ENCODE measurements around the gene PTPRE.

PTPRE gene

GRCh38 chr10:127908106-127908958, 1.4 kb downstream of the PTPRE start:
- DNase-seq = no peak

GRCh38 chr10:127908959-127909267, 2.0 kb downstream of the PTPRE start:
- no peak for DNase-seq

DNA sequence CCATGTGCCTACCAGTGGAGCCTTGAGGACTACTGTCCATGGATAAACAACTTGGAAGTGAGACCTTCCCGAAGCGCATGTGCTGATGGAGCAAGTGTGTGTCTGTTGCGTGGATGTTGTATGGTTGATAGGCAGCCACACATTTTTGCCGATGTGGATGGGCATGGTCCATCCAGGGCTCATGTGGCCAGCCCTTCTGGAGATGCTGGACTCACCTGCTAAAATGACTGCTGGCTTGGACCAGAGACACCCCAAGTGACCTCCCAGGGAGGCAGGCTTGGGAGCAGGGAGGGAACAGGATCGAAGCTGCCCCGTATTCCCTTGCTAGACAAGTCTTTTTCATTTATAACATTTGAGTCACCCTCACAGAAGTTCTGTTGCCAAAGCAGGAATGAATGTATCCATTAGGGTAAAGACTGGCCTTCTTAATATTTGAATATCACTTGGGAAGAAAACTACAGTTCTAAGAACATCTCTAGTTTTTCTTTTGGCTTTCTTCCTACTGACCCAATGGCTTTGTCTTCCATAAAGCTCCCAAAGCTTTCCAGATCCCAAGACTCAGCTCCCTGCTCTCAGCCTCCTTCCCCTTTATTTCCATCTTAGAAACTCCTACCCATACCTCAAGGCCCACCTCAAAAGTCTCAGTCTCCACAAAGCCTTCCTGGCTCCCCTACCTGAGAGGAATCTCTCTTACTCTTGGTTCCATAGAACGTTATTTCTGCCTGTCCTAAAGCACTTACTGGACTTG, 3.0 kb downstream of the PTPRE start:
- DNase-seq = no peak

GRCh38 chr10:127910464-127910770, 3.5 kb downstream of the PTPRE start:
- DNase-seq = no peak

- no peak for DNase-seq
These were observed 4.4 kb downstream of the PTPRE start for GRCh38 chr10:127911218-127911866.

DNA sequence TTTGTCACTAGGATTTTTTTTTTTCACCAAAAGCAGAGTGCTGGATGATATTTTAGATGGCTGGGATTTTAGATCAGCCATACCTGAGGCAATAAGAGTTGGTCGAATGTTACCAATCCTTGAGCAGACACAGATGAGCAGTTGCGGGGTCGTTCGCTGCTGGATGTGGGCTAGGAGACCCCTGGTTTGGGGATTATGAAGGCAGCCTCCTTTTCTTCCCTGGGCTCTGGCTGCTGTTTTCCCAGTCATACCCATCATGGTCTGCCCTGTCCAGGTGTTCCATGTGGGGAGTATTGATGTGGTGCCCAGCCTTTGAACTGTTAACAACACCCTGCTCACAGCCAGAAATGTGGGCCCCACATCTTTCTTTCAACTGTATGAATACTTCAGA, 5.0 kb downstream of the PTPRE start:
- DNase-seq = no peak

- no peak for DNase-seq
These were observed 5.9 kb downstream of the PTPRE start for GRCh38 chr10:127912607-127913367.

- no peak for DNase-seq
These were observed 6.5 kb downstream of the PTPRE start for GRCh38 chr10:127913368-127913759.

GRCh38 chr10:127915324-127915723, 8.4 kb downstream of the PTPRE start:
- DNase-seq = no peak

- DNase-seq = no peak
These were observed 9.9 kb downstream of the PTPRE start for GRCh38 chr10:127916826-127917225.

GRCh38 chr10:127918572-127918971, 11.7 kb downstream of the PTPRE start:
- DNase-seq = no peak

DNA sequence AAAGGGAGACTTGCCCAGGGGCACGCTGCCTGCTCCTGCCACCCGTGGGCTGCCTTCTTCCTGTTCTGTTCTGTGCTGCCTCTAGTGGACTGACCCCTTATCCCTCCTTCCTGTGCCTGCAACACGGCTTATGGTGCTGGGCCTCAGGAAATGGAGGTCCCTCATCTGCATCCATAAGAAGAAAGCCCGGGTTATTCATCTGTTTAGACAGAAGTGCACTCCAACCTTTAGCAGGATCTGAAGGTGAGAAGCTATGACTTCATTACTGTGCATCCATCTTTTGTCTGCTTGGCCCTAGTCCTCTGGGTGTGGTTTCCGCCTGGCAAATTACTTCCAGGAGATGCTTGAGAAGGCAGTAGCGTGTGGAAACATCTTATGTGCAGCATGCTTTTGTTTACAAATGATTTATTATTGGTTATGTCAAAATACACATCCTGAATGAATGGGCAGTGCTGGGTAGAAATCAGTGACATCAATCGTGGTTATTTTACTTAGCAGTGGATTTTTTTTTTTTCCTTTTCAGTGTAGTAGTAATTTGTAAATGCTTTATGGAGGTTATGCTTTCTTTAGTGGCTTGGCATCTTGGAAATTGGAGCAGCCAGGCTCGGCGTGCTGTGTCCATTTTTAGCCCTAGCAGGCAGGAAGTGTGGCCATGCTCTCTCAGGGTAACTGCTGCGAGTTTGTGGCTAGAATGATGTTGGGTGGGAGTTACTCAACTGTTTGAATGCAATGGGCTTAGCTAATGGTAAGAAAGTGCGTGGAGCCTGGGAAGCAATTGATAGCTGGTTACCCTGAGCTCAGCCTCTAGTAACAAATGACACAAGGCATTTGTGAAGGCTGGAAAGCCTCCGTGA, 12.7 kb downstream of the PTPRE start:
- DNase-seq = no peak

DNA sequence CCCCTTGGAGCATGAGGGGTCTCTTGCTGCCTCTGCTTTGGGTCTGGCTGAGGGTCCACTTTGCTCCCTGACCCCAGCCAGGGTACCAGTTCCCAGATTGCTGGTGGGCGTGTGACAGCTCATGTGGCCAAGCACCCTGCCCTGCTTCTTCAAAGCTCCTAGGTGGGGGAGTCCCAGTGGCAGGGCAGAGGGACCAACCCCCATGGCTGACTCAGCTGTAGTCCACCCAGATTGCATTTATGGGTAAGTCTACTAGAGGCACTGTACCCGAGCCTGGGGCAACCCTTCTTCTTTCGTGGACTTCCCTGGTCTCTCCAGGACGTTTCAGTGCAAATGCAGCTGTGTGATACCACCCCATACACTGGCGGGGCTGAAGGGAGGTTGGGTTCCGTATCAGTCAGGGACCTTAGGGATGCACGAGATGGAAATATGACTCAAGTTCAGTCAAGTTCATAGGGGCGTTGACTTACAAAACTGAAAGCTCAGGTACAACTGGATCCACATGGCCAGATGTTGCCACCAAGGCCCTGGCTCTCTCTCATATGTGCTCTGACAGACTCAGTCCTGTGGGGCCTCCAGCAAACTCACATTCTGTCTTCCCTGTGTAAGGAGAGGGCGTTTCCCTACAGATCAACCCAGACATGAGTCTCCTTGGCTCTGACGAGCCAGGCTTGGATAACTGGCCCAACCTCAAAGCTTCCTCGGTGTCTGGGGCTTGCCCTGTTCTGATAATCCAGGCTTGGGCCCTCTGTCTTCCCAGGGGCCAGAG, 13.6 kb downstream of the PTPRE start:
- no peak for DNase-seq

DNA sequence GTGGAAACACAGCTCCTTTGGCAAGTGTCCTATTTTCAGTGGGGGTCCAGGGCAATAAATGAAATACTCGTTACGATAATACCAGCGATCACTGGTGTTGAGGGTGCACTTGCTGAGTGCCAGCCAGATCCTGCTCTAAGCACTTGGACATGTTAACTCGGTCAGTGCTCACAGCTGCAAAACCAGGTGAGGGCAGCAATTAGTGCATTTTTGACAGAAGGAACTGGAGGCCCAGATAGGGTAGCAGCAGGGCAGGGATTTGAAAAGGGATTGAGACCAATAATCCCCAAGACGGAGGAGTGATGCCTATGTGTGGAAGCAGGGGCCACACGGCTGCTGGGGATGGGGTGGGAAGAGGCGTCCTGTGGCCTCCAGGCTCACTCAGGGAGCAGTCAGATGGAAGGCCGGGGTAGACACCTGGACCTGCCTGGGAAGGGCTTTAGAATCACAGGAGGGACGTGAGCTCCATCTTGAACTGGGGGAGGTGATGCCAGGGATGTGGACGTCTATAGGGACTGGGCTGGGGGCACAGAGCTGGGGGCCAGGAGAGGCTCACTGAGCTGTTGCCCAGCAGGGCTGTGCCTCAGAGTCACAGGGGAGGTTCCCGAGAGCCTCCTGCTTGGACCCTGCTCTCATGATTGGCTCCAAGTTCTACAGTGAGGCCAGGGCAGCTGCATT, 14.3 kb downstream of the PTPRE start:
- DNase-seq = no peak

GRCh38 chr10:127921753-127922145, 14.8 kb downstream of the PTPRE start:
- no peak for DNase-seq

DNA sequence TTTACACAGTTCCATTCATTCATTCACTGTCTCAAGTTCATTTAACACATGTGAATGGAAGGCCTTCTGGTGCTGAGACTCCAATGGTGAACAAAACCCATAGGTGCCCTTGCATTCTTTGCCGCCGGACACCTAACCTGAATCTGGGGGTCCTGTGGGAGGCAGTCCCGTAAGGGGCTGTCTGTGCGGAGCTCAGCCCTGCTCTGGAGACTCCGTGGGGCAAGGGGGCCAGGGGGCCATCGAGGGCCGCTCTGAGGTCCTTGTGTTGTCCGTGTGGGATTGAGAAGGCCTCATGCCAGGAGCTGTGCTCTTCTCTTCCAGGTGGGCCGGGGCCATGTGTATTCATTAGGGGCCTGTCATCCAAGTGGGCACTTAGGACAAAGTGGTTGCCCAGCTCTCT, 15.3 kb downstream of the PTPRE start:
- no peak for DNase-seq

GRCh38 chr10:127922675-127923366, 15.9 kb downstream of the PTPRE start:
- peak; percentile 59 for DNase-seq

DNA sequence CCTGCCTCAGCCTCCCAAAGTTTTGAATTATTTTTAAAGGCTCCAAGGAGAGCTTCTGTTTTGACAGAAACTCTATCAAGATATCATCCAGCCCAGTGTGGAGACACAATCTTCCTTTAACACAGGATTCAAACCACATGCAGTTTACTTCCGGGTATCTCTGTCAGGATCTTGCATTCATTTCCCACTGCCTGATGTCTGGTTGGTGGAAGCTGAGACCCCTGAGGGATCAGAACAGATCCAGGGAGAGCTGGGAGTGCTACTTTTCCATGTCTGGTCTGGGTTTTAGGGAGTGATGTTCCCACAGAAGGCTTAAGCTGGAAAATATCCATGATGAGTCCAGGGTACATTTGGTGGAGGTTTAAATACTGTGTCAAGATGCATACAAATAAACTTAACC, 16.7 kb downstream of the PTPRE start:
- DNase-seq = no peak

- no peak for DNase-seq
These were observed 18.7 kb downstream of the PTPRE start for GRCh38 chr10:127925471-127926207.

DNA sequence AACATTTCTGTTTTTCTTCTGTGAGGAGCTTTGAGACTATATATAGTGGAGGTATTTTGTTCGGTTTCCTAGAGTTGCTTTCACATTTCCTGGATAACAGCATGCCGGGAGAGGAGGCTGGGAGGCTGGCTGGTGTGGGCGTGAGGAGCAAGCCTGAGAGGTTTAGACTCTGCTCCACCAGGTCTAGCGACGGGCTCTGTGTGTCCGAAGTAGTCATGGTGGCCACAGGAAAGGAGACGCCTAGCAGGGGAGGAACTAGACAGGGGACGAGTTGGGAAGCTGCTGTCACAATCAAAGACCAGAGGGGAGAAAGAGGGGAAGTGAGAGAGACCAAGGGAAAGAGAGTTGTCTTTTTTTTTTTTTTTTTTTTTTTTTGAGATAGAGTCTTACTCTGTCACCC, 19.6 kb downstream of the PTPRE start:
- no peak for DNase-seq

Data from GOT3 (cell line).